C4-2B (cell line): ENCODE data around the gene NCBP2L.

Experiments
- ZFX ChIP-seq: fragments of 450-650 bp; IDR thresholded peaks from 2 replicates; pipeline ENCODE4 v1.6.1; 2017
- TF ChIP-seq, protein P1 (sequence below): fragments of 450-650 bp; conservative IDR thresholded peaks from 2 replicates; pipeline ENCODE4 v1.5.1; 2017; ENCODE audit warnings: mild to moderate bottlenecking

DNA sequence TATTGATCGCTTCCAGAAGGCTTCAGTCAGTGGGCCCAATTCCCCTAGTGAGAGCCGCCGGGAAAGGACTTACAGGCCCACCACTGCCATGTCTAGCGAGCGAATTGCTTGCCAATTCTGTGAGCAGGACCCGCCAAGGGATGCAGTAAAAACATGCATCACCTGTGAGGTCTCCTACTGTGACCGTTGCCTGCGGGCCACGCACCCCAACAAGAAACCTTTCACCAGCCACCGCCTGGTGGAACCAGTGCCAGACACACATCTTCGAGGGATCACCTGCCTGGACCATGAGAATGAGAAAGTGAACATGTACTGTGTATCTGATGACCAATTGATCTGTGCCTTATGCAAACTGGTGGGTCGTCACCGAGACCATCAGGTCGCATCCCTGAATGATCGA is 63.4 kb downstream of the NCBP2L start:
- TF ChIP-seq, protein P1, sequence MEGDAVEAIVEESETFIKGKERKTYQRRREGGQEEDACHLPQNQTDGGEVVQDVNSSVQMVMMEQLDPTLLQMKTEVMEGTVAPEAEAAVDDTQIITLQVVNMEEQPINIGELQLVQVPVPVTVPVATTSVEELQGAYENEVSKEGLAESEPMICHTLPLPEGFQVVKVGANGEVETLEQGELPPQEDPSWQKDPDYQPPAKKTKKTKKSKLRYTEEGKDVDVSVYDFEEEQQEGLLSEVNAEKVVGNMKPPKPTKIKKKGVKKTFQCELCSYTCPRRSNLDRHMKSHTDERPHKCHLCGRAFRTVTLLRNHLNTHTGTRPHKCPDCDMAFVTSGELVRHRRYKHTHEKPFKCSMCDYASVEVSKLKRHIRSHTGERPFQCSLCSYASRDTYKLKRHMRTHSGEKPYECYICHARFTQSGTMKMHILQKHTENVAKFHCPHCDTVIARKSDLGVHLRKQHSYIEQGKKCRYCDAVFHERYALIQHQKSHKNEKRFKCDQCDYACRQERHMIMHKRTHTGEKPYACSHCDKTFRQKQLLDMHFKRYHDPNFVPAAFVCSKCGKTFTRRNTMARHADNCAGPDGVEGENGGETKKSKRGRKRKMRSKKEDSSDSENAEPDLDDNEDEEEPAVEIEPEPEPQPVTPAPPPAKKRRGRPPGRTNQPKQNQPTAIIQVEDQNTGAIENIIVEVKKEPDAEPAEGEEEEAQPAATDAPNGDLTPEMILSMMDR = no peak
- TF ChIP-seq ZFX = no peak
